OCI-LY7 (cell line): ENCODE measurements around the gene TUBB1. TPM values are rescaled to one million over a fixed set of nuclear protein-coding genes. Genes with fewer than 3 reads are reported as not detected.
A peak's percentile ranks its signal among the peaks of the same experiment; 100 is the strongest.

ENCODE experiments used
- BruUV-seq: library from RNA; stranded (reverse); fragments of 400-500 nt; replicated peaks from 2 replicates; lab custom pipeline; 2021; lab: Mats Ljungman, UMichigan
- CTCF ChIA-PET: fragments of 300-600 bp; sonication (Branson Sonifier 250); formaldehyde crosslinking; loops from one replicate; lab custom pipeline; 2022; ENCODE audit warnings: antibody characterized with exemption; ENCODE audit not compliant: unreplicated experiment; lab: Charles Lee
- POLR2A ChIA-PET: fragments of 300-600 bp; sonication (Branson Sonifier 250); formaldehyde crosslinking; loops from one replicate; lab custom pipeline; 2022; ENCODE audit warnings: antibody characterized with exemption; lab: Charles Lee
- DNase-seq: peaks from one replicate; pipeline ENCODE4 v3.0.0-alpha.2; 2015; ENCODE audit warnings: low spot score
- H2AFZ ChIP-seq: fragments of 200-600 bp; sonication (generic), shearing (Covaris generic); 2 replicates; pipeline ENCODE4 v1.6.1; 2014; ENCODE audit warnings: mild to moderate bottlenecking, antibody characterized with exemption, low read length, moderate library complexity
- H3K27ac ChIP-seq: fragments of 200-600 bp; sonication (generic); 2 replicates; pipeline ENCODE4 v1.5.1; 2014; ENCODE audit warnings: mixed run types, low read depth, mild to moderate bottlenecking, moderate library complexity, low read length, inconsistent platforms; ENCODE audit not compliant: poor library complexity, severe bottlenecking
- H3K36me3 ChIP-seq: fragments of 200-600 bp; sonication (generic); 2 replicates; pipeline ENCODE4 v1.6.1; 2014; ENCODE audit warnings: mild to moderate bottlenecking, antibody characterized with exemption, low read length, moderate library complexity, mixed read lengths; ENCODE audit not compliant: insufficient read depth
- H3K4me1 ChIP-seq: fragments of 200-600 bp; sonication (generic); 2 replicates; pipeline ENCODE4 v1.5.1; 2014; ENCODE audit warnings: mild to moderate bottlenecking, low read length; ENCODE audit not compliant: insufficient read depth, poor library complexity, severe bottlenecking
- H3K4me2 ChIP-seq: fragments of 200-600 bp; sonication (generic); 2 replicates; pipeline ENCODE4 v1.6.1; 2014; ENCODE audit warnings: mild to moderate bottlenecking, low read length
- H3K4me3 ChIP-seq: fragments of 200-600 bp; sonication (generic); 2 replicates; pipeline ENCODE4 v1.5.1; 2014; ENCODE audit warnings: mild to moderate bottlenecking, low read depth, low read length; ENCODE audit not compliant: poor library complexity, severe bottlenecking
- H3K79me2 ChIP-seq: fragments of 200-600 bp; sonication (generic); 2 replicates; pipeline ENCODE4 v1.6.1; 2016; ENCODE audit warnings: low read depth, mild to moderate bottlenecking, low read length, moderate library complexity, mixed read lengths; ENCODE audit not compliant: insufficient read depth
- H3K9me2 ChIP-seq: fragments of 200-600 bp; sonication (generic); 2 replicates; pipeline ENCODE4 v1.6.1; 2016; ENCODE audit warnings: mild to moderate bottlenecking, low read length, mixed read lengths; ENCODE audit not compliant: insufficient read depth
- H3K9me3 ChIP-seq: fragments of 200-600 bp; sonication (generic); 2 replicates; pipeline ENCODE4 v1.6.1; 2014; ENCODE audit warnings: mild to moderate bottlenecking, mixed run types, low read length, mixed read lengths
- H4K20me1 ChIP-seq: fragments of 200-600 bp; sonication (generic); 2 replicates; pipeline ENCODE4 v1.6.1; 2014; ENCODE audit warnings: mild to moderate bottlenecking, antibody characterized with exemption, low read length, moderate library complexity, mixed read lengths; ENCODE audit not compliant: insufficient read depth
- CTCF ChIP-seq: fragments of 200-600 bp; sonication (generic); conservative IDR thresholded peaks from 2 replicates; pipeline ENCODE4 v1.5.1; 2014; ENCODE audit warnings: mild to moderate bottlenecking, antibody characterized with exemption, low read length, moderate library complexity, mixed read lengths
- EZH2phosphoT487 ChIP-seq: fragments of 200-600 bp; sonication (generic); IDR thresholded peaks from 2 replicates; pipeline ENCODE4 v1.6.1; 2018; ENCODE audit warnings: low read depth, borderline replicate concordance, mild to moderate bottlenecking, mixed run types, antibody characterized with exemption, low read length, moderate library complexity, mixed read lengths
- intact Hi-C: fragments of 100-400 bp; cut with micrococcal nuclease; formaldehyde crosslinking; loops from one replicate; pipeline ENCODE4 v1.10.0; 2022; ENCODE audit not compliant: unreplicated experiment
- total RNA-seq, 2 experiments: library from RNA; depleted of rRNA in 1 of 2; stranded (reverse); fragments of >200 nt in 1 of 2; shearing (Covaris generic) in 1 of 2; gene quantifications; 2 replicates each; pipeline ENCODE4 v1.2.3, GENCODE V29; 2014 to 2022

Gene TUBB1
- total RNA-seq, 2 experiments from 2014 or later, result 0.11 TPM; not detected in 1

- Histone ChIP-seq H3K9me2 (no peaks in the 10 kb centered on the region), H3K4me1 (no peaks in the 10 kb centered on the region), H3K36me3 (no peaks in the 10 kb centered on the region), H2AFZ (no peak overlapping the region), H3K79me2 (no peaks in the 10 kb centered on the region), H3K9me3 (no peaks in the 10 kb centered on the region), H3K4me2 (no peak overlapping the region), H3K27ac (no peak overlapping the region), H3K4me3 (no peak overlapping the region), H4K20me1 (no peaks in the 10 kb centered on the region)
- DNase-seq, result no peak
- BruUV-seq, result no TSS peak
- no peak for TF ChIP-seq CTCF
- no peak for TF ChIP-seq EZH2phosphoT487
- intact Hi-C loops, result no loop called here
- CTCF ChIA-PET, result no interaction called here
- POLR2A ChIA-PET, result interaction anchor here (0.6 kb wide), 1 partner anchor 143 kb away, joined by 3 read pairs; no protein-coding TSS in a partner anchor
Measured at GRCh38 chr20:59051666-59052185, 32.5 kb downstream of the TUBB1 start.

GRCh38 chr20:59055302-59055701 lies 36.1 kb downstream of the TUBB1 start:
- Histone ChIP-seq H3K4me2 (no peak overlapping the region), H3K36me3 (no peaks in the 10 kb centered on the region), H3K79me2 (no peaks in the 10 kb centered on the region), H3K9me3 (no peaks in the 10 kb centered on the region), H3K9me2 (no peaks in the 10 kb centered on the region), H2AFZ (no peak overlapping the region), H3K27ac (no peak overlapping the region), H3K4me3 (no peak overlapping the region), H4K20me1 (no peaks in the 10 kb centered on the region), H3K4me1 (no peaks in the 10 kb centered on the region)
- CTCF ChIA-PET, result no interaction called here
- DNase-seq, result peak; percentile 33
- no TSS peak for BruUV-seq
- no peak for TF ChIP-seq EZH2phosphoT487
- peak; percentile 72 for TF ChIP-seq CTCF
- intact Hi-C loops, result no loop called here
- POLR2A ChIA-PET, result interaction anchor here (0.6 to 0.7 kb wide), 2 partner anchors 184 to 523 kb away, joined by 3 to 4 read pairs; no protein-coding TSS in a partner anchor

- TF ChIP-seq EZH2phosphoT487 (no peak), CTCF (no peak)
- no peak overlapping the region for H3K4me2 ChIP-seq
Measured at GRCh38 chr20:59062081-59062480, 42.9 kb downstream of the TUBB1 start.

More at GRCh38 chr20:59062081-59062480, 42.9 kb downstream of the TUBB1 start:
- H3K36me3 ChIP-seq, result no peaks in the 10 kb centered on the region
- ChIA-PET POLR2A (interaction anchor here (0.7 to 1.8 kb wide), 2 partner anchors 19 to 935 kb away, joined by 4 to 6 read pairs; partner anchors contain the start of gene PRELID3B), CTCF (no interaction called here)
- no peaks in the 10 kb centered on the region for H4K20me1 ChIP-seq
- no TSS peak for BruUV-seq
- no peak overlapping the region for H3K27ac ChIP-seq
- intact Hi-C loops, result no loop called here
- no peaks in the 10 kb centered on the region; the same call in 1 of the 2 replicates for H3K79me2 ChIP-seq
- H3K9me3 ChIP-seq, result no peaks in the 10 kb centered on the region
- no peak overlapping the region for H3K4me3 ChIP-seq
- no peaks in the 10 kb centered on the region for H3K9me2 ChIP-seq
- no peak overlapping the region for H2AFZ ChIP-seq
- H3K4me1 ChIP-seq, result no peaks in the 10 kb centered on the region
- DNase-seq, result no peak
